HG03108 (cell line): ENCODE measurements around the gene ZNF337.
"Not testable (repeated sequence)": the region's sequence is repeated elsewhere in the genome, so short reads cannot be mapped to it uniquely, and the experiment has no call there.

ENCODE experiments used
- ATAC-seq: cut with Tn5 transposase; IDR thresholded peaks from one replicate; pipeline ENCODE4 v1.9.1; 2021; ENCODE audit warnings: moderate library complexity; ENCODE audit not compliant: unreplicated experiment

The ZNF337 gene

GRCh38 chr20:25695532-25696370 is 902 bp downstream of the ZNF337 start:
- ATAC-seq: no peak

GRCh38 chr20:25692499-25692898 is 4.2 kb downstream of the ZNF337 start:
- ATAC-seq: no peak

GRCh38 chr20:25690427-25690826 is 6.2 kb downstream of the ZNF337 start:
- no peak for ATAC-seq

GRCh38 chr20:25686081-25687067 is 10.3 kb downstream of the ZNF337 start:
- peak; percentile 8 for ATAC-seq

- peak; percentile 94 for ATAC-seq
Observed at GRCh38 chr20:25685276-25686080, 11.2 kb downstream of the ZNF337 start.

GRCh38 chr20:25683826-25684225 is 12.8 kb downstream of the ZNF337 start:
- not testable (repeated sequence) for ATAC-seq

- ATAC-seq: no peak
Observed at GRCh38 chr20:25683050-25683449, 13.6 kb downstream of the ZNF337 start.

- no peak for ATAC-seq
Observed at GRCh38 chr20:25676164-25676809, 20.4 kb downstream of the ZNF337 start.

GRCh38 chr20:25675161-25675560 is 21.5 kb downstream of the ZNF337 start:
- no peak for ATAC-seq

GRCh38 chr20:25672659-25673235 is 23.9 kb downstream of the ZNF337 start:
- no peak for ATAC-seq

GRCh38 chr20:25669826-25670422 is 26.7 kb downstream of the ZNF337 start:
- ATAC-seq: no peak

- ATAC-seq: no peak
Observed at GRCh38 chr20:25668446-25668845, 28.2 kb downstream of the ZNF337 start.

GRCh38 chr20:25659999-25660398 is 36.7 kb downstream of the ZNF337 start:
- no peak for ATAC-seq

- ATAC-seq: no peak
Observed at GRCh38 chr20:25654487-25654886, 42.2 kb downstream of the ZNF337 start.

- not testable (repeated sequence) for ATAC-seq
Observed at GRCh38 chr20:25652866-25653265, 43.8 kb downstream of the ZNF337 start.

- ATAC-seq: no peak
Observed at GRCh38 chr20:25644814-25645213, 51.8 kb downstream of the ZNF337 start.

- no peak for ATAC-seq
Observed at GRCh38 chr20:25643716-25644115, 52.9 kb downstream of the ZNF337 start.

GRCh38 chr20:25637247-25637646 is 59.4 kb downstream of the ZNF337 start:
- no peak for ATAC-seq

- ATAC-seq: no peak
Observed at GRCh38 chr20:25632940-25633790, 63.5 kb downstream of the ZNF337 start.
